ENCODE measurements around the gene TTC4. TPM values are rescaled to one million over a fixed set of nuclear protein-coding genes. Genes with fewer than 3 reads are reported as not detected.

Gene TTC4
- polyA plus RNA-seq, 1 donor from 2014 or later, result 22.5 TPM

- H3K9me2 ChIP-seq (ENCODE audit: insufficient read depth, low read length), result no peaks in the 10 kb centered on the region
- H3K27ac ChIP-seq (ENCODE audit: low read length), result no peak overlapping the region
- H3K9ac ChIP-seq (ENCODE audit: low read length), result no peak overlapping the region
- no peaks in the 10 kb centered on the region for H3K27me3 ChIP-seq (ENCODE audit: insufficient read depth, low read depth, low read length)
- H2AFZ ChIP-seq (ENCODE audit: low read depth, low read length), result no peak overlapping the region
- no peaks in the 10 kb centered on the region for H3K36me3 ChIP-seq (ENCODE audit: insufficient read depth, low read length)
- no peaks in the 10 kb centered on the region for H3K9me3 ChIP-seq (ENCODE audit: low read length)
- no peak overlapping the region for H3K4me3 ChIP-seq (ENCODE audit: low read length)
- no peak overlapping the region for H3K4me2 ChIP-seq (ENCODE audit: low read length)
- no peak for TF ChIP-seq EZH2 (IDR thresholded peaks at IDR 0.05; ENCODE audit: borderline replicate concordance, insufficient read depth, low read length, poor library complexity, severe bottlenecking)
- TF ChIP-seq MXI1 (conservative IDR thresholded peaks at IDR 0.05; ENCODE audit: poor library complexity, severe bottlenecking), result no peak
- no peaks in the 10 kb centered on the region for H3F3A ChIP-seq (ENCODE audit: insufficient read depth, low read length, poor library complexity, severe bottlenecking)
- H4K20me1 ChIP-seq (ENCODE audit: insufficient read depth), result no peaks in the 10 kb centered on the region
- H3K79me2 ChIP-seq (replicated peaks; ENCODE audit: insufficient read depth, low read length), result no peaks in the 10 kb centered on the region
Measured at GRCh38 chr1:54751426-54751825, 35.8 kb downstream of the TTC4 start.

- H3F3A ChIP-seq (ENCODE audit: insufficient read depth, low read length, poor library complexity, severe bottlenecking), result no peaks in the 10 kb centered on the region
- no peak overlapping the region for H2AFZ ChIP-seq (ENCODE audit: low read depth, low read length)
- TF ChIP-seq SMC3 (conservative IDR thresholded peaks at IDR 0.05; ENCODE audit: poor library complexity) (no peak), MXI1 (conservative IDR thresholded peaks at IDR 0.05; ENCODE audit: poor library complexity, severe bottlenecking) (no peak), RAD21 (conservative IDR thresholded peaks at IDR 0.05) (no peak), TAF1 (IDR thresholded peaks at IDR 0.05; ENCODE audit: low read depth) (no peak), REST (IDR thresholded peaks at IDR 0.05; ENCODE audit: borderline replicate concordance) (no peak), EZH2 (IDR thresholded peaks at IDR 0.05; ENCODE audit: borderline replicate concordance, insufficient read depth, low read length, poor library complexity, severe bottlenecking) (no peak), EP300 (conservative IDR thresholded peaks at IDR 0.05; ENCODE audit: poor library complexity, severe bottlenecking) (no peak), CTCF (IDR thresholded peaks at IDR 0.05; ENCODE audit: poor library complexity, severe bottlenecking) (no peak), POLR2AphosphoS5 (IDR thresholded peaks at IDR 0.05) (no peak)
- no peaks in the 10 kb centered on the region for H3K36me3 ChIP-seq (ENCODE audit: insufficient read depth, low read length)
- no peaks in the 10 kb centered on the region for H4K20me1 ChIP-seq (ENCODE audit: insufficient read depth)
- no peaks in the 10 kb centered on the region for H3K27me3 ChIP-seq (ENCODE audit: insufficient read depth, low read depth, low read length)
- no peak overlapping the region for H3K4me3 ChIP-seq (ENCODE audit: low read length)
- H3K79me2 ChIP-seq (replicated peaks; ENCODE audit: insufficient read depth, low read length), result no peaks in the 10 kb centered on the region
- no peak overlapping the region for H3K4me2 ChIP-seq (ENCODE audit: low read length)
- H3K9me3 ChIP-seq (ENCODE audit: low read length), result no peaks in the 10 kb centered on the region
- no peaks in the 10 kb centered on the region for H3K9me2 ChIP-seq (ENCODE audit: insufficient read depth, low read length)
- H3K9ac ChIP-seq (ENCODE audit: low read length), result no peak overlapping the region
- H3K27ac ChIP-seq (ENCODE audit: low read length), result no peak overlapping the region
Measured at GRCh38 chr1:54754045-54754444, 38.4 kb downstream of the TTC4 start.
